Measurements from ENCODE around the gene NUP93. TPM values are rescaled to one million over a fixed set of nuclear protein-coding genes. Genes with fewer than 3 reads are reported as not detected.
"Not testable (repeated sequence)": the region's sequence is repeated elsewhere in the genome, so short reads cannot be mapped to it uniquely, and the experiment has no call there.

NUP93 gene
- total RNA-seq, 2 experiments from 2014 or later = 45.6 to 47.2 TPM

DNA sequence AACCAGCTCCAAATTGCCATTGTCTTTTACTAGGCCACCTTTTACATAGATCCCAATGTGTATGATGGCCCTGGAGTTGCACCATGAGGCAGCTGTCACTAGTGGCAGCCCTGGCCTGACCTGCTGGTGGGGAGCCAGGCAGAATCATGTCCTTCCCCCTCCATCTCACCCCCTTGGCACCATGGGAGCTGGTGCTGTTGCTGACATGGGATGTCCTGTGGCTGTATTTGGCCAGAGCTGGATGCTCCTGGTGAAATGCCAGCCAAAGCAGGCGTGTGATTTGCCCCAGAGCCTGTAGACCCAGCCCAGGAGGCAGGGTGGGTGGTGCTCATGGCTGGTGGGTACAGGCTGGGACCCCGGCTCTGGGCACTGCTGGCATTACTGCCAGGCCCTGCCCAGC is 153.7 kb downstream of the NUP93 start:
- CTCF ChIA-PET = no interaction called here

GRCh38 chr16:56884026-56884582 is 154.2 kb downstream of the NUP93 start:
- H3K27ac ChIP-seq (ENCODE audit: low read depth in 1 of 2, low read length in 2 of 2) = no peak overlapping the region
- intact Hi-C loops (cut with DNase I, micrococcal nuclease) = no loop called here
- Mint-ChIP-seq H3K27me3 (no peaks in the 10 kb centered on the region), H3K4me3 (no peak overlapping the region), H3K27ac (no peak overlapping the region), H3K9me3 (no peaks in the 10 kb centered on the region), H3K36me3 (ENCODE audit: low read depth) (no peaks in the 10 kb centered on the region), H3K4me1 (ENCODE audit: low read depth) (no peaks in the 10 kb centered on the region)
- H3K4me3 ChIP-seq (ENCODE audit: low read length) = no peak overlapping the region
- DNase-seq (no peak), ATAC-seq (ENCODE audit: poor library complexity) (no peak)
- no peaks in the 10 kb centered on the region for H3K36me3 ChIP-seq (ENCODE audit: insufficient read depth, low read length)
- H3K9me3 ChIP-seq (ENCODE audit: control insufficient read depth in 1 of 2, insufficient read depth in 1 of 2, low read length in 2 of 2) = no peaks in the 10 kb centered on the region
- no peaks in the 10 kb centered on the region for H3K27me3 ChIP-seq (ENCODE audit: control insufficient read depth in 1 of 2, insufficient read depth in 2 of 2, low read length in 2 of 2)
- ChIA-PET POLR2A (no interaction called here), CTCF (no interaction called here)
- TF ChIP-seq, protein P1, sequence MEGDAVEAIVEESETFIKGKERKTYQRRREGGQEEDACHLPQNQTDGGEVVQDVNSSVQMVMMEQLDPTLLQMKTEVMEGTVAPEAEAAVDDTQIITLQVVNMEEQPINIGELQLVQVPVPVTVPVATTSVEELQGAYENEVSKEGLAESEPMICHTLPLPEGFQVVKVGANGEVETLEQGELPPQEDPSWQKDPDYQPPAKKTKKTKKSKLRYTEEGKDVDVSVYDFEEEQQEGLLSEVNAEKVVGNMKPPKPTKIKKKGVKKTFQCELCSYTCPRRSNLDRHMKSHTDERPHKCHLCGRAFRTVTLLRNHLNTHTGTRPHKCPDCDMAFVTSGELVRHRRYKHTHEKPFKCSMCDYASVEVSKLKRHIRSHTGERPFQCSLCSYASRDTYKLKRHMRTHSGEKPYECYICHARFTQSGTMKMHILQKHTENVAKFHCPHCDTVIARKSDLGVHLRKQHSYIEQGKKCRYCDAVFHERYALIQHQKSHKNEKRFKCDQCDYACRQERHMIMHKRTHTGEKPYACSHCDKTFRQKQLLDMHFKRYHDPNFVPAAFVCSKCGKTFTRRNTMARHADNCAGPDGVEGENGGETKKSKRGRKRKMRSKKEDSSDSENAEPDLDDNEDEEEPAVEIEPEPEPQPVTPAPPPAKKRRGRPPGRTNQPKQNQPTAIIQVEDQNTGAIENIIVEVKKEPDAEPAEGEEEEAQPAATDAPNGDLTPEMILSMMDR (IDR thresholded peaks at IDR 0.05) = no peak
- H3K4me1 ChIP-seq (ENCODE audit: insufficient read depth, low read length) = no peaks in the 10 kb centered on the region

More for the DNA sequence above, 153.7 kb downstream of the NUP93 start:
- no peak for DNase-seq
- no peaks in the 10 kb centered on the region for H3K9me3 ChIP-seq (ENCODE audit: control insufficient read depth in 1 of 2, insufficient read depth in 1 of 2, low read length in 2 of 2)
- no peak for ATAC-seq (ENCODE audit: poor library complexity)
- TF ChIP-seq, protein P1 (IDR thresholded peaks at IDR 0.05) = no peak
- no peaks in the 10 kb centered on the region for H3K36me3 ChIP-seq (ENCODE audit: insufficient read depth, low read length)
- H3K4me1 ChIP-seq (ENCODE audit: insufficient read depth, low read length) = no peaks in the 10 kb centered on the region
- intact Hi-C loops (cut with DNase I, micrococcal nuclease) = no loop called here
- Mint-ChIP-seq H3K4me1 (ENCODE audit: low read depth) (no peaks in the 10 kb centered on the region), H3K9me3 (no peaks in the 10 kb centered on the region), H3K4me3 (no peak overlapping the region), H3K36me3 (ENCODE audit: low read depth) (no peaks in the 10 kb centered on the region), H3K27me3 (no peaks in the 10 kb centered on the region), H3K27ac (no peak overlapping the region)
- POLR2A ChIA-PET = interaction anchor here (0.6 kb wide), 1 partner anchor 302 kb away, joined by 4 read pairs; the partner anchor contains the start of genes PSME3IP1 and RSPRY1
- no peak overlapping the region for H3K27ac ChIP-seq (ENCODE audit: low read depth in 1 of 2, low read length in 2 of 2)
- H3K4me3 ChIP-seq (ENCODE audit: low read length) = no peak overlapping the region
- H3K27me3 ChIP-seq (ENCODE audit: control insufficient read depth in 1 of 2, insufficient read depth in 2 of 2, low read length in 2 of 2) = no peaks in the 10 kb centered on the region

GRCh38 chr16:56884929-56885328 is 155.0 kb downstream of the NUP93 start:
- DNase-seq; H3K27me3 Mint-ChIP-seq; H3K27ac ChIP-seq (ENCODE audit: low read depth in 1 of 2, low read length in 2 of 2); H3K4me1 ChIP-seq (ENCODE audit: insufficient read depth, low read length); H3K27me3 ChIP-seq (ENCODE audit: control insufficient read depth in 1 of 2, insufficient read depth in 2 of 2, low read length in 2 of 2); H3K9me3 ChIP-seq (ENCODE audit: control insufficient read depth in 1 of 2, insufficient read depth in 1 of 2, low read length in 2 of 2); H3K36me3 ChIP-seq (ENCODE audit: insufficient read depth, low read length); H3K4me3 ChIP-seq (ENCODE audit: low read length); H3K9me3 Mint-ChIP-seq; CTCF ChIA-PET; H3K4me3 Mint-ChIP-seq; ATAC-seq (ENCODE audit: poor library complexity); H3K36me3 Mint-ChIP-seq (ENCODE audit: low read depth); intact Hi-C loops (cut with DNase I, micrococcal nuclease); H3K4me1 Mint-ChIP-seq (ENCODE audit: low read depth); POLR2A ChIA-PET; H3K27ac Mint-ChIP-seq: not testable (repeated sequence)

Measured in CD4-positive, alpha-beta T cell (primary cell).